Ascending aorta (tissue), 2 donors: Measurements from ENCODE around the gene IFT43. TPM values are rescaled to one million over a fixed set of nuclear protein-coding genes. Genes with fewer than 3 reads are reported as not detected.

Source experiments
- DNase-seq, 2 donors: peaks; one replicate each; pipeline ENCODE4 v3.0.0-alpha.2; 2019; ENCODE audit warnings: low spot score in 2 of 2
- H3K27ac ChIP-seq, 2 donors: fragments of 200-600 bp; sonication (generic); one replicate each; pipeline ENCODE4 v1.5.1; 2016 to 2017; ENCODE audit warnings: mild to moderate bottlenecking in 1 of 2
- H3K27me3 ChIP-seq: fragments of 200-600 bp; sonication (generic); one replicate; pipeline ENCODE4 v1.5.1; 2017
- H3K36me3 ChIP-seq, 2 donors: fragments of 200-600 bp; sonication (generic); one replicate each; pipeline ENCODE4 v1.5.1; 2016
- H3K4me1 ChIP-seq, 2 donors: fragments of 200-600 bp; sonication (generic); one replicate each; pipeline ENCODE4 v1.5.1; 2016 to 2017; ENCODE audit warnings: mild to moderate bottlenecking in 1 of 2
- H3K4me3 ChIP-seq, 2 donors: fragments of 200-600 bp; sonication (generic); one replicate each; pipeline ENCODE4 v1.5.1; 2016 to 2017; ENCODE audit warnings: mild to moderate bottlenecking in 1 of 2
- H3K9me3 ChIP-seq, 2 donors: fragments of 200-600 bp; sonication (generic); one replicate each; pipeline ENCODE4 v1.5.1; 2016
- intact Hi-C: fragments of 100-400 bp; cut with DNase I; formaldehyde crosslinking; loops from one replicate; pipeline ENCODE4 v1.15.1; 2023
- total RNA-seq: library from RNA; depleted of rRNA; stranded (reverse); fragments of >200 nt; gene quantifications from one replicate; pipeline ENCODE4 v1.1.0, GENCODE V29; 2016
- TF ChIP-seq, protein P1 (sequence below), 3 experiments: fragments of 200-600 bp in 2 of 3; fragments of 450-650 bp in 1 of 3; sonication (generic) in 2 of 3; IDR thresholded peaks; one replicate each; pipeline ENCODE4 v1.5.1; 2016 to 2019; ENCODE audit warnings: antibody characterized with exemption in 3 of 3, mild to moderate bottlenecking in 1 of 3, moderate library complexity in 1 of 3

The IFT43 gene
- total RNA-seq, 1 donor from 2014 or later = 84.0 TPM

DNA sequence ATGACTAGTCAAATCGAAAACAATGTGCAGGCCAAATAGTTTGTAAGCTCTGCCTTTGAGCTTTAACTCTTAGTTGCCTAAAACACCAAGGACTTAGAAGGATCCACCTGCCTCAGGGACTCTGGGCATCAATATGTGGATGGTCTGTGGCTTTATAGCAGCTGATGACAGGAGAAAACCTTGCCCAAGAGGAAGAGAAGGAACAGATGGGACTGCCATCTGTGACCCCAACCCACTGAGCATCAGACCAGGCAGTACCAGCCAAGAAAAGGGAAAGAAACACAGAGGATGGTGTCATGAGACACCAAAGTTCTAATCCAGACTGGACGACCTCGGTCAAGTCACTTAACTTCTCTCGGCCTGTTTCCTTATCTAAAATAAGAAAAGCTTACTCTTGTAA is 16.4 kb upstream of the IFT43 start:
- Histone ChIP-seq H3K36me3 (peaks cover 19 to 45% of the 10 kb centered on the region in 2 donors), H3K9me3 (no peaks in the 10 kb centered on the region), H3K4me3 (peak overlapping the region in 1 of 2 donors; percentile 17), H3K4me1 (peaks cover 0 to 3% of the 10 kb centered on the region in 2 donors), H3K27me3 (no peaks in the 10 kb centered on the region), H3K27ac (peak overlapping the region in 1 of 2 donors; percentile 56)
- TF ChIP-seq, protein P1, sequence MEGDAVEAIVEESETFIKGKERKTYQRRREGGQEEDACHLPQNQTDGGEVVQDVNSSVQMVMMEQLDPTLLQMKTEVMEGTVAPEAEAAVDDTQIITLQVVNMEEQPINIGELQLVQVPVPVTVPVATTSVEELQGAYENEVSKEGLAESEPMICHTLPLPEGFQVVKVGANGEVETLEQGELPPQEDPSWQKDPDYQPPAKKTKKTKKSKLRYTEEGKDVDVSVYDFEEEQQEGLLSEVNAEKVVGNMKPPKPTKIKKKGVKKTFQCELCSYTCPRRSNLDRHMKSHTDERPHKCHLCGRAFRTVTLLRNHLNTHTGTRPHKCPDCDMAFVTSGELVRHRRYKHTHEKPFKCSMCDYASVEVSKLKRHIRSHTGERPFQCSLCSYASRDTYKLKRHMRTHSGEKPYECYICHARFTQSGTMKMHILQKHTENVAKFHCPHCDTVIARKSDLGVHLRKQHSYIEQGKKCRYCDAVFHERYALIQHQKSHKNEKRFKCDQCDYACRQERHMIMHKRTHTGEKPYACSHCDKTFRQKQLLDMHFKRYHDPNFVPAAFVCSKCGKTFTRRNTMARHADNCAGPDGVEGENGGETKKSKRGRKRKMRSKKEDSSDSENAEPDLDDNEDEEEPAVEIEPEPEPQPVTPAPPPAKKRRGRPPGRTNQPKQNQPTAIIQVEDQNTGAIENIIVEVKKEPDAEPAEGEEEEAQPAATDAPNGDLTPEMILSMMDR (IDR thresholded peaks at IDR 0.05) = no peak
- intact Hi-C loops = no loop called here
- no peak for DNase-seq

DNA sequence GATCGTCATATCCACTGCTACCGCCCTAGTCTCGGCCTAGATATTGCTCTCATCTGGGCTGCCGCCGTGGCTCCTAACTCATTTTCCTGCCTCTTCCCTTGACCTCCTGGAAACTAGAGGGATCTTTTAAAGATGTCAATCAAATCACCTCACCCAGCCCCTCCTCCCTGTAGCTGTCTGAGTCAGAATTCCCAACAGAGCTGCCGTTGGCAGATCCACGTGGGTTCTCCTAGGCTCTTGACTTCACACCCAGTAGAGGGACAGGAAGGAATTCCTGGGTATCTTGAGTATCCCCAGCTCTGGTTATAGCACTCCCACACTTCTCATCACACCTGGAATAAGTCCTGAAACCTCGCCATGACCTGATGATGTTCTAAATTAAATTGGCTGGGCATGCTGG is 15.7 kb upstream of the IFT43 start:
- Histone ChIP-seq H3K4me1 (peaks cover 0 to 3% of the 10 kb centered on the region in 2 donors), H3K36me3 (peaks cover 14 to 40% of the 10 kb centered on the region in 2 donors), H3K27ac (peak overlapping the region in 1 of 2 donors; percentile 56), H3K9me3 (no peaks in the 10 kb centered on the region), H3K4me3 (no peak overlapping the region), H3K27me3 (no peaks in the 10 kb centered on the region)
- TF ChIP-seq, protein P1 (IDR thresholded peaks at IDR 0.05) = no peak
- DNase-seq = no peak
- intact Hi-C loops = no loop called here

DNA sequence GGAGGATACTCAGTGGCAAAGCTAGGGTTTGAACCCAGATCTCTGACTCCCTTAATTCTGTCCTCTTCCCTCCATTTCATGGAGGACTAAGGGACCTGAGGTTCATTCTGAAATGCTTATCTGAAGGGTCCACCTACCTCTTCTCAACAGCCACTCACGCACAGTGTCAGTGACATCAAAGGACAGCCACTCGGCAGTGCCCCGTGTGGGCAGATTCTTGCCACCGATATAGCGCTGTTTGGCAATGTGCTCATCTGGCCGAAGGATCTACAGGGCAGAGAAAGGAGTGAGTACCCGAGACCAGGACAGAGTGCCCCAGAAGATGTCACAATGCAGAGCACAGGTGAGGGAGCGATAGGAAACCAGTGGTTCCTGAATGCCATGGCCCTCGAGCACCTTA is 14.6 kb upstream of the IFT43 start:
- Histone ChIP-seq H3K4me1 (peaks cover 0 to 3% of the 10 kb centered on the region in 2 donors), H3K9me3 (no peaks in the 10 kb centered on the region), H3K27ac (no peak overlapping the region), H3K27me3 (no peaks in the 10 kb centered on the region), H3K4me3 (no peak overlapping the region), H3K36me3 (peaks cover 12 to 30% of the 10 kb centered on the region in 2 donors)
- intact Hi-C loops = no loop called here
- DNase-seq = no peak
- TF ChIP-seq, protein P1 (IDR thresholded peaks at IDR 0.05) = no peak

DNA sequence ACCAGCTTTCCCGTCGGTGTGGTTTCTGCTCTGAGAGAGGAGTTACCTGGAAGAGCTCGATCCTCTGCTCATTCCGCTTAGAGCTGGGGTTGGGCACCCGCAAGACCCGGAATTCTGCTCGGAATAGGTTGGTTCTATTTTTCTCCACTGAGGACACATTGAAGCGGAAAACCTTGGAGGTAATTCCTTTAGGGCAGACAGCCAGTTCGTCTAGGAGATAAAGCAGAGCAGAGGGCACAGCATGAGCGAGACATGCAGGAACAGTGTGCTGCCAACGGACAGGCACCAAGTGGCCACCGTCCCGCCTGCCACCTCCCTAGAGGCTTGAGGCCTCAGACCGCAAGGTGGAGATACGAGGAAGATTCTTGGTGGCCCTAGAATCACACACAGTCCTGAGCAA is 14.1 kb upstream of the IFT43 start:
- Histone ChIP-seq H3K36me3 (peaks cover 8 to 25% of the 10 kb centered on the region in 2 donors), H3K27ac (no peak overlapping the region), H3K9me3 (no peaks in the 10 kb centered on the region), H3K4me3 (no peak overlapping the region), H3K27me3 (no peaks in the 10 kb centered on the region), H3K4me1 (peaks cover 0 to 8% of the 10 kb centered on the region in 2 donors)
- TF ChIP-seq, protein P1 (IDR thresholded peaks at IDR 0.05) = no peak
- intact Hi-C loops = no loop called here
- no peak for DNase-seq

DNA sequence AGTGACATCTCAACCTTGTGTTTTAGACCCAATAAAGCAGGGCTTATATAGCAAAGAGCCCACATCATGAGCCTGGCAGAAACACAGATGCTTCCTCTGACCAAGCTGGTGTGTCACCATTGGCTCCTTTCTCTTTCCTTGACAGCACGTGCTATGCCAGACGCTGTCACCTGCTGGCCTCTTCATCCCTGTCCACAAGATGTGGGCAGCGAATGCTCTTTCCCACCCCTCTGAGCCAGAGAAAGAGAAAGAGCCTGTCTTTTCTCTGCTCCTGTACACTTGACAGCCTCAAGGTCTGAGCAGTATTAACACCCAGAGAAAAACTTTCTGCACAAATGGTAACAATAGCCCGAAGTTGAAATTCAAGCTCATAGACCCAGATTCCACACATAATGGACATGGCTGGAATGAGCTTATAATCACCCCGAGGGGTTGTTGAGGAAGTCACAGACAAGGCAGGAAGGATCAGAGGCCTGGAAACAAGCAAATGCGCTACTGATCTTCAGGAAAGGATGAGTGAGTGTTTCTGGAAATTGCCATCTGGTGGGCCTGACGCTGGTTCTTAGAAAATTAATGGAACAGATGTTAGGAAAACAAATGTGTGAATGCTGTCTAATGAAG is 12.7 kb upstream of the IFT43 start:
- H3K27ac ChIP-seq = no peak overlapping the region
- H3K27me3 ChIP-seq = no peaks in the 10 kb centered on the region
- no peak overlapping the region for H3K4me3 ChIP-seq
- intact Hi-C loops = no loop called here
- peaks cover under 1 to 20% of the 10 kb centered on the region in 2 donors for H3K4me1 ChIP-seq
- no peak for DNase-seq
- H3K9me3 ChIP-seq = no peaks in the 10 kb centered on the region
- TF ChIP-seq, protein P1 (IDR thresholded peaks at IDR 0.05) = no peak
- H3K36me3 ChIP-seq = peaks cover 0 to 12% of the 10 kb centered on the region in 2 donors
